Astrocyte (in vitro differentiated cells and primary cell): ENCODE data around the gene GREB1L. TPM values are rescaled to one million over a fixed set of nuclear protein-coding genes. Genes with fewer than 3 reads are reported as not detected.
A peak's percentile ranks its signal among the peaks of the same experiment; 100 is the strongest.

ENCODE experiments used
- DNase-seq: peaks from one replicate; pipeline ENCODE4 v3.0.0-alpha.2; 2010; ENCODE audit warnings: low read depth
- FAIRE-seq: peaks from 2 replicates; lab custom pipeline; 2011; peaks lifted over from hg19 to GRCh38; lab: Jason Lieb, UNC
- H2AFZ ChIP-seq: 2 replicates; pipeline ENCODE4 v1.6.0; 2012; ENCODE audit warnings: low read depth, low read length, inconsistent platforms
- H3K27ac ChIP-seq: 2 replicates; pipeline ENCODE4 v1.5.1; 2011; ENCODE audit warnings: low read depth, low read length, inconsistent platforms
- H3K27me3 ChIP-seq: 2 replicates; pipeline ENCODE4 v1.6.0; 2011; ENCODE audit warnings: low read length, inconsistent platforms; ENCODE audit not compliant: insufficient read depth
- H3K36me3 ChIP-seq: 2 replicates; pipeline ENCODE4 v1.5.1; 2011; ENCODE audit warnings: low read length, inconsistent platforms; ENCODE audit not compliant: insufficient read depth
- H3K4me1 ChIP-seq: 2 replicates; pipeline ENCODE4 v1.5.1; 2011; ENCODE audit warnings: low read length, inconsistent platforms; ENCODE audit not compliant: insufficient read depth
- H3K4me2 ChIP-seq: 2 replicates; pipeline ENCODE4 v1.6.0; 2012; ENCODE audit warnings: low read length, inconsistent platforms
- H3K4me3 ChIP-seq: 2 replicates; pipeline ENCODE4 v1.5.1; 2011; ENCODE audit warnings: low read depth, mild to moderate bottlenecking, low read length, inconsistent platforms; ENCODE audit not compliant: insufficient read depth
- H3K79me2 ChIP-seq: 2 replicates; pipeline ENCODE4 v1.6.0; 2012; ENCODE audit warnings: mild to moderate bottlenecking, low read length, inconsistent platforms; ENCODE audit not compliant: insufficient read depth
- H3K9ac ChIP-seq: 2 replicates; pipeline ENCODE4 v1.6.0; 2012; ENCODE audit warnings: mild to moderate bottlenecking, low read length, inconsistent platforms
- H3K9me3 ChIP-seq: 2 replicates; pipeline ENCODE4 v1.5.1; 2012; ENCODE audit warnings: low read depth, mild to moderate bottlenecking, low read length, inconsistent platforms; ENCODE audit not compliant: insufficient read depth
- H4K20me1 ChIP-seq: 2 replicates; pipeline ENCODE4 v1.6.0; 2012; ENCODE audit warnings: low read length, inconsistent platforms; ENCODE audit not compliant: insufficient read depth
- H3K27ac Mint-ChIP-seq: one replicate; pipeline ENCODE4 v1.8.0; 2021; ENCODE audit warnings: mild to moderate bottlenecking, mixed read lengths; ENCODE audit not compliant: unreplicated experiment
- H3K27me3 Mint-ChIP-seq: one replicate; pipeline ENCODE4 v1.8.0; 2021; ENCODE audit warnings: low read depth, mixed read lengths; ENCODE audit not compliant: unreplicated experiment
- H3K36me3 Mint-ChIP-seq: one replicate; pipeline ENCODE4 v1.8.0; 2021; ENCODE audit warnings: low read depth, mixed read lengths; ENCODE audit not compliant: unreplicated experiment
- H3K4me1 Mint-ChIP-seq: one replicate; pipeline ENCODE4 v1.8.0; 2021; ENCODE audit warnings: low read depth, mixed read lengths; ENCODE audit not compliant: unreplicated experiment
- H3K4me3 Mint-ChIP-seq: one replicate; pipeline ENCODE4 v1.8.0; 2021; ENCODE audit warnings: mild to moderate bottlenecking, moderate library complexity, mixed read lengths; ENCODE audit not compliant: unreplicated experiment
- H3K9me3 Mint-ChIP-seq: one replicate; pipeline ENCODE4 v1.8.0; 2021; ENCODE audit warnings: mild to moderate bottlenecking, mixed read lengths; ENCODE audit not compliant: unreplicated experiment
- EZH2 ChIP-seq: IDR thresholded peaks from 2 replicates; pipeline ENCODE4 v1.6.1; 2012; ENCODE audit warnings: mild to moderate bottlenecking, low read length, inconsistent platforms; ENCODE audit not compliant: insufficient read depth
- total RNA-seq: library from RNA; stranded (reverse); gene quantifications from 2 replicates; pipeline ENCODE4 v1.2.1, GENCODE V29; 2021
- TF ChIP-seq, protein P1 (sequence below): IDR thresholded peaks from 2 replicates; pipeline ENCODE4 v1.5.1; 2011; ENCODE audit warnings: low read depth, mild to moderate bottlenecking, inconsistent platforms, low read length, moderate library complexity; ENCODE audit not compliant: insufficient read depth

Gene GREB1L
- total RNA-seq, 1 donor from 2014 or later: 16.2 TPM

DNA sequence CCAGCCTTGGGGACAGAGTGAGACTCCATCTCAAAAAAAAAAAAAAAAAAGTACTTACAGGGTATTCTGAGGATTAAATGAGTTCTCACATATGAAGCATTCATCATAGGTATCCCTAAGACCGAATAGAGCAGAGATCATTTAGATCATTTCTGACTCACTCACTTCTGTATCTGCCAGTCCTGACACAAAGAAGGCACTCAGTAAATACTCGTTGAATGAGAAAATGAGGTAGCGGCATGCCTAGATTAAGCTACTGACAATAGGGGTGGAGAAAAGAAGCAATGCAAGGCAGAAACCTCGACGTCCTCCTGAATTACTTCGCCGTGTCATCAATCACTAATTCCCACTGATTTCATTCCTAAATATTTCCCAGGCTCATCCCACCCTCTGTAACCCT is 103.8 kb downstream of the GREB1L start:
- Histone ChIP-seq H3K79me2 (no peaks in the 10 kb centered on the region), H3K9ac (no peak overlapping the region), H3K9me3 (no peaks in the 10 kb centered on the region), H3K27me3 (no peaks in the 10 kb centered on the region), H2AFZ (no peak overlapping the region), H3K36me3 (no peaks in the 10 kb centered on the region), H3K4me3 (no peak overlapping the region), H3K27ac (no peak overlapping the region), H4K20me1 (no peaks in the 10 kb centered on the region), H3K4me1 (no peaks in the 10 kb centered on the region), H3K4me2 (no peak overlapping the region)
- H3K27me3 Mint-ChIP-seq: no peaks in the 10 kb centered on the region
- H3K4me1 Mint-ChIP-seq: no peaks in the 10 kb centered on the region
- H3K36me3 Mint-ChIP-seq: peaks cover 4% of the 10 kb centered on the region
- TF ChIP-seq, protein P1, sequence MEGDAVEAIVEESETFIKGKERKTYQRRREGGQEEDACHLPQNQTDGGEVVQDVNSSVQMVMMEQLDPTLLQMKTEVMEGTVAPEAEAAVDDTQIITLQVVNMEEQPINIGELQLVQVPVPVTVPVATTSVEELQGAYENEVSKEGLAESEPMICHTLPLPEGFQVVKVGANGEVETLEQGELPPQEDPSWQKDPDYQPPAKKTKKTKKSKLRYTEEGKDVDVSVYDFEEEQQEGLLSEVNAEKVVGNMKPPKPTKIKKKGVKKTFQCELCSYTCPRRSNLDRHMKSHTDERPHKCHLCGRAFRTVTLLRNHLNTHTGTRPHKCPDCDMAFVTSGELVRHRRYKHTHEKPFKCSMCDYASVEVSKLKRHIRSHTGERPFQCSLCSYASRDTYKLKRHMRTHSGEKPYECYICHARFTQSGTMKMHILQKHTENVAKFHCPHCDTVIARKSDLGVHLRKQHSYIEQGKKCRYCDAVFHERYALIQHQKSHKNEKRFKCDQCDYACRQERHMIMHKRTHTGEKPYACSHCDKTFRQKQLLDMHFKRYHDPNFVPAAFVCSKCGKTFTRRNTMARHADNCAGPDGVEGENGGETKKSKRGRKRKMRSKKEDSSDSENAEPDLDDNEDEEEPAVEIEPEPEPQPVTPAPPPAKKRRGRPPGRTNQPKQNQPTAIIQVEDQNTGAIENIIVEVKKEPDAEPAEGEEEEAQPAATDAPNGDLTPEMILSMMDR: no peak
- no peak for TF ChIP-seq EZH2
- no peak for FAIRE-seq
- peaks cover 2% of the 10 kb centered on the region for H3K9me3 Mint-ChIP-seq
- peak; percentile 29 for DNase-seq
- H3K4me3 Mint-ChIP-seq: no peak overlapping the region
- no peak overlapping the region for H3K27ac Mint-ChIP-seq

DNA sequence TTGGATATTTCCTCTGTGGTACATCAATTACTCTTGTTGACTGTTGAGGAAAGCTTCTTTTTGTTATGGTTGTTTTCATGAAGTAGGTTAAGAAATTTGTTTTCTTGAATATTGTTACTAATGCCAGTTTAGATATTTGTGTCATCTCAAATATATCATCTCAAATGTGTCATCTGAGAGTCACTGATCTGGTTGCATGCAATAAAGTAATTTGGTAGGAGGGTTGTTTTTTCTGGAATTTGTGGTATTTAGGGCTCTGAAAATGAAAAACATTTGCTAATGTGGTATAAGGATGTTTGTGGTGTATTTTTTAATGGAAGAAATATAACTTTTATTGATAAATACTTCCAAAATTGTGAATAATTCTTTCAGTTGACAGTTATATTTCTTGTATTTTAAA is 117.7 kb downstream of the GREB1L start:
- Mint-ChIP-seq H3K36me3 (no peaks in the 10 kb centered on the region), H3K4me3 (no peak overlapping the region), H3K9me3 (no peaks in the 10 kb centered on the region), H3K27ac (no peak overlapping the region), H3K27me3 (no peaks in the 10 kb centered on the region), H3K4me1 (peaks cover 6% of the 10 kb centered on the region)
- FAIRE-seq (no peak), DNase-seq (no peak)
- no peaks in the 10 kb centered on the region for H3K4me1 ChIP-seq
- H3K27ac ChIP-seq: no peak overlapping the region
- no peaks in the 10 kb centered on the region for H3K9me3 ChIP-seq
- no peak overlapping the region for H3K9ac ChIP-seq
- no peaks in the 10 kb centered on the region for H3K36me3 ChIP-seq
- H3K4me3 ChIP-seq: no peak overlapping the region
- H3K4me2 ChIP-seq: no peak overlapping the region
- no peaks in the 10 kb centered on the region for H4K20me1 ChIP-seq
- H3K79me2 ChIP-seq: no peaks in the 10 kb centered on the region
- TF ChIP-seq EZH2: no peak
- TF ChIP-seq, protein P1: no peak
- no peaks in the 10 kb centered on the region for H3K27me3 ChIP-seq
- H2AFZ ChIP-seq: no peak overlapping the region

DNA sequence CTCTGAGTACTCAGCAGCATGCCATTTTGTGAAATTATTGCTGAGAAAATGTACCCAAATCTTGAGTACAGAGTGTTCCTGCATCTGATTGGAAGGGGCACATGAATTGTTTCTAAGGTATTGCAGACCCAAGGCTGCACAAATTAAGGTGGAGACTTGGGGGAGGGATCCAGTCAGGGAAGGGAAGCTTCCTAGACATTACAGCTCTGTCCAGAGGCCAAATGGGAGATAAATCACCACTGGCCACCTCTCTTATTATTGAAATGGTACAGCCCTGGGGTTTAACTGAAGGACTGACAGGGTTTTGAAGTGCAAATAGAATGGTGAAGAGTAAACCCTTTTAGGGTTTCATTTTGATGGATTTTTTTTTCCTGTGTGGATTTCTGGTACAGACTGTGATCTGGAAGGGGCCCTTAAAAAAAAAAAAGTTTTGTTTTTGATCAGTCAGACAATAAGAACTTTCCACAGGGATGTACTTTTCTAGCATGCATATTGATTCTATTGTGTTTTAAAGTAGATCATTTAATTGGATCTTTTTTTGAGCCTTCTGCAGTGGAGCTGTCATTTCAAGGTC is 119.4 kb downstream of the GREB1L start:
- no peak overlapping the region for H2AFZ ChIP-seq
- no peaks in the 10 kb centered on the region for H3K36me3 ChIP-seq
- no peaks in the 10 kb centered on the region for H3K4me1 ChIP-seq
- H4K20me1 ChIP-seq: no peaks in the 10 kb centered on the region
- H3K27me3 Mint-ChIP-seq: no peaks in the 10 kb centered on the region
- peak overlapping the region; percentile 53 for H3K27ac Mint-ChIP-seq
- no peak overlapping the region for H3K4me3 ChIP-seq
- no peaks in the 10 kb centered on the region for H3K27me3 ChIP-seq
- H3K79me2 ChIP-seq: no peaks in the 10 kb centered on the region
- DNase-seq (no peak), FAIRE-seq (no peak)
- H3K9ac ChIP-seq: no peak overlapping the region
- no peaks in the 10 kb centered on the region for H3K36me3 Mint-ChIP-seq
- H3K4me2 ChIP-seq: no peak overlapping the region
- peaks cover 6% of the 10 kb centered on the region for H3K4me1 Mint-ChIP-seq
- H3K27ac ChIP-seq: no peak overlapping the region
- H3K9me3 ChIP-seq: no peaks in the 10 kb centered on the region
- no peak overlapping the region for H3K4me3 Mint-ChIP-seq
- no peak for TF ChIP-seq EZH2
- TF ChIP-seq, protein P1: no peak
- no peaks in the 10 kb centered on the region for H3K9me3 Mint-ChIP-seq
